ENCODE results near the gene ZNF888.
"Not testable (repeated sequence)": the region's sequence is repeated elsewhere in the genome, so short reads cannot be mapped to it uniquely, and the experiment has no call there.

The ZNF888 gene

DNA sequence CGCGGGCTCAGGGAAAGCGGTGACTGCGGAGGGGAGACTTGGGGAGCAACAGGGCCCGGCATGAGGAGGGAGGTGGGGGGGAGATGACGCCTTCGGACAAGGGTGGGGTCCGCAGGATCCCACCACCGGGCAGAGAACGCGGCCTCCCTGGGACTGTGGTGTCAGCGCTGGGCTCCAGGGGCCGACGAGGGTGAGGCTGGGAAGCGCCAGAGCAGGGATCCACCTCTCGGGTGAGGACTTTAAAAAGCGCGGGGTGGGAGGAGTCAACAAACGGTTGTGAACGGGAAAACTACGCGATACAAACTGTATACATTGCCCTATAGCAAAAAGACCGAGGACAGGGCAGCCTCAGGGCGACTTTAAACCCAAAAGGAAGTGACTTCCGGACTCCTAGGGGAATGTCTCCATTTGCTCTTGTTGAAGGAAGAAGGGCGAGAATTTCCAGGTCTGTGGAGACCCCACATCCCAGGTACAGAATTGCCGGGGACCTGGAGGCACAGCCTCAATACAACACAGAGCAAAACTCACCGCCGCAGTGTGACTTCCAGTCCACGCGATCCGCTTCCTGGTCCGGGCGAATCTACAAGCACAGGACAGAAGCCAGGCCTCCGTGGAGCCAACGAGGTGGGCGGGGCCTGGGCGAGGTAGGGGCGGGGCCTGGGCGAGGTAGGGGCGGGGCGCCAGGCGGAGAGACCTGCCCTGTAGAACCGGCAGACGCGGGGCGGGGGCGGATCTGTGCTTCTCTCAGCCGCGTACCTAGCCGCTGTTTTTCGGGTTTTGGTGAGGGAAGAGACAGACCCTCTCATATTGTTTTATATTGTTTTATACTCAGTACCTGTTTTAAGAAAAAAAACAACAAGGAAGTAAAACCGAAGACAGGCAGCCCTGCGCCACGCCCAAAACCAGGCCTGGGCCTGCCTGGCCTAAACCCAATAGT, at the start of gene ZNF888:
TSS of gene ZNF888 (minus strand) at position 588 of the 937 bp plus-strand sequence. CDS start 5,555 bp downstream, outside the sequence.
- H3K27me3 Mint-ChIP-seq = peaks cover 3% of the 10 kb centered on the region
- peak within 1 kb of the TSS; percentile 53 for H3K27ac Mint-ChIP-seq
- H3K36me3 Mint-ChIP-seq = peaks cover 12% of the 10 kb centered on the region
- no peaks in the 10 kb centered on the region for H3K9me3 Mint-ChIP-seq
- peaks cover 17% of the 10 kb centered on the region for H3K4me1 Mint-ChIP-seq
- peak within 1 kb of the TSS; percentile 87 for H3K4me3 Mint-ChIP-seq

DNA sequence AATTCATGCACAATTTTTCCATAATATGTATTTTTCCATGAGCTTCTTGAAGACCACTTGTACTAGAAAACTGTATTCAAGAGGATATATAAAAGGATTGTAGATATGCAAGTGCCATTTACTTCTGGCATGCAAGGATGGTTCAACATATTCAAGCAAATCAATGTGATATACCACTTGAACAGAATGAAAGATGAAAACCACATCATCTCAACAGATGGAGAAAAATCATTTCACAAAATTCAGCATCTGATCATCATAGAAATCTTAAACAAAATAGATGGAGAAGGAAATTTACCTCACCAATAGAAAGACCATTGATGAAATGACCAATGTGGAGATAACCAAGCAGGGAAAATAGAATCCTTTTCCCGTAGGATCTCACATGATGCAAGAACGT, 44.5 kb upstream of the ZNF888 start:
- H3K36me3 Mint-ChIP-seq = peaks cover 30% of the 10 kb centered on the region
- peaks cover 42% of the 10 kb centered on the region for H3K9me3 Mint-ChIP-seq
- H3K4me1 Mint-ChIP-seq = peaks cover 12% of the 10 kb centered on the region
- no peak overlapping the region for H3K4me3 Mint-ChIP-seq
- H3K27me3 Mint-ChIP-seq = peaks cover 4% of the 10 kb centered on the region
- H3K27ac Mint-ChIP-seq = no peak overlapping the region

DNA sequence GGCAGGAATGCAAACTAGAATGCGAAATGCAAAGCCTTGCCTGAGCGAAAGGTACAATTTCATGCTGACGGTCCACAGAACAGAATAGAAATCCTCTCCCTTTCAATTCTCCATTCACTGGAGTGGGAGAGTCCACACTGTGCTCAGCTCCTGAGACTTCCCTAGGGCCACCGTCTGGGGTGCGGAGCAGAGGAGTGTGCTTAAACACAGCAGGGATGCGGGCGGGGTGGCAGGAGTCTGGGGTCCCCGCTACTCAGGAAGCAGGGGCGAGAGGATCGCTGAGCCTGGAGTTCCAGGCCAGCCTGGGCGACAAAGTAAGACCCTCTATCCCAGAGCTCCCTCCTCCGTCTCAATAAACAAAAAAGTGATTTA, 40.0 kb upstream of the ZNF888 start:
- H3K27me3 Mint-ChIP-seq = no peaks in the 10 kb centered on the region
- peaks cover 30% of the 10 kb centered on the region for H3K36me3 Mint-ChIP-seq
- H3K4me1 Mint-ChIP-seq = peaks cover 27% of the 10 kb centered on the region
- H3K27ac Mint-ChIP-seq = peak overlapping the region; percentile 87
- peak overlapping the region; percentile 95 for H3K4me3 Mint-ChIP-seq
- peaks cover 20% of the 10 kb centered on the region for H3K9me3 Mint-ChIP-seq

DNA sequence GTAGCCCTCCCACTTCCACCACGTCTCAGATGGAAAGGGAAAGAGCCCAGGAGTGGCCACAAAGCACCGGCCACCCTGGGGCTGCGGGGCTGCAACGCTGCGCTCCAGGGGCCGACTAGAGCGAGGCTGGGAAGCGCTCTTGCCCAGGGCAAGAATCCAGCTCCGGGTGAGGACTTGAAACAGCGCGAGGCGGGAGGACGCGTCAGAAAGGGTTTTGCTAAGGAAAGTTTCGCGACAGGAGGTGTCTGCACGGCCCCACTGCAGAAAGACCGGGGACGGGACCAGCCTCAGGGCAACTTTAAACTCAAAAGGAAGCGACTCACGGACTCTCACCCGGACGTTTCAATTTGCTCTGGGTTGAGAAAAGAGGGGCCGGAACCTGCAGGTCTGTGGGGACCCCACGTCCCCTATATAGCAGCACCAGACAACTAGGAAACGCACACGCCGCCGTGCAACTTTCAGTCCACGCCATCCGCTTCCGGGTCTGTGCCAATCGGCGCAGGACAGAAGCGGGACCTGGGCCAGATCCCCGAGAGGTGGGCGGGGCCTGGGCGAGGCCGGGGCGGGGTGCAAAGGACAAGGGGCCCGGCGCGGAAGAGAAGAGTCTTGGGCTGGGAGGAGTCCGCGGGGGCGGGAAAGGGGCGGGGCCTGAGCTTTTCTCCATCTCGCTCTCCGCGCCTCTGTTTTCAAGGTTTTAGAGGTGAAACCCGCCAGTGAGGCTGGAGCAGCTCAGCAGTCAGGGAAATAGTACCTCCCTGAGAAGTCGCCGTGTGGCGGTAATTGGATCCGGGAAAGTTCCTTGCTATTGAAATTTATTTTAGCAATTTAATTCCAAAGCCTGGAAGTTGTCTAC, 39.4 kb upstream of the ZNF888 start, which contains the start of gene ZNF816:
TSS of gene ZNF816 (minus strand) at position 488 of the 853 bp plus-strand sequence. CDS start 6,792 bp downstream, outside the sequence.
- peaks cover 27% of the 10 kb centered on the region for H3K4me1 Mint-ChIP-seq
- peaks cover 32% of the 10 kb centered on the region for H3K36me3 Mint-ChIP-seq
- no peaks in the 10 kb centered on the region for H3K27me3 Mint-ChIP-seq
- peak within 1 kb of the TSS; percentile 87 for H3K27ac Mint-ChIP-seq
- peak within 1 kb of the TSS; percentile 95 for H3K4me3 Mint-ChIP-seq
- peaks cover 18% of the 10 kb centered on the region for H3K9me3 Mint-ChIP-seq

DNA sequence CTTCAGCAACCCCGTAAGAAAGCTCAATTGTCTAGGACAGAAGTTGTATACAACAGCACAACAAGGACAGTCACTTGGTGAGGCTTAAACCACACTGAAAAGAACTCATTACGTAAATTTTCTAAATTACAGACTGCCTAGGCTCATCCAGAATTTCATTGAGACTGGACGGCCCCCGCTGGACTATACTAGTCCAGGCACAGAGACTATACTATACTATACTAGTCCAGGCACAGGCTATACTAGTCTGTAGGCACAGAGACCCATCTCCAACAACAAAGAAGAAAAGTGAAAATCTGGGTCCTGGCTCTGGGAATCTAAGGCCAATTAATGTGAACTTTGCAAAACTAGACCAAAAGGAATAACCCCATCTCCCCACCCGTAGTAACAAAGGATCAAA, 38.8 kb upstream of the ZNF888 start:
- Mint-ChIP-seq H3K4me1 (peaks cover 27% of the 10 kb centered on the region), H3K27ac (peak overlapping the region; percentile 68), H3K27me3 (no peaks in the 10 kb centered on the region), H3K36me3 (peaks cover 34% of the 10 kb centered on the region), H3K4me3 (peak overlapping the region; percentile 95), H3K9me3 (peaks cover 11% of the 10 kb centered on the region)

DNA sequence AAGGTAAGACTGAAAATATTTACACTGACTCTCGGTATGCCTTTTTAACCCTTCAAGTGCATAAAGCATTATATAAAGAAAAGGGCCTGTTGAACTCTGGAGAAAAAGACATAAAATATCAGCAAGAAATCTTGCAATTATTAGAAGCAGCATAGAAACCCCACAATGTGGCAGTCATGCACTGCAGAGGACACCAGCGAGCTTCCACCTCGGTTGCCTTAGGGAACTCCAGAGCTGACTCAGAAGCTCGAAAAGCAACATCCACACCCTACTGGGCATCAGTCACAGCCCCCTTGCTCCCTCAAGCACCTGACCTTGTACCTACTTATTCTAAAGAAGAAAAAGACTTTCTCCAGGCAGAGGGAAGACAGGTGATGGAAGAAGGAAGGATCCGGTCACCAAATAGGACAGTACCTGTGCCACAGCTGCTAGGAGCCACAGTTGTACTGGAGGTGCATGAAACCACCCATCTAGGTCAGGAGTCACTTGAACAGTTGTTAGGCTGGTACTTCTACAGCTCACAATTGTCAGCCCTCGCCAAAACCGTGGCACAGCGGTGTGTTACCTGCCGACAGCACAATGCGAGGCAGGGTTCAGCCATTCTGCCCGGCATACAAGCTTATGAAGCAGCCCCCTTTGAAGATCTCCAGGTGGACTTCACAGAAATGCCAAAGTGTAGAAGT, 36.5 kb upstream of the ZNF888 start:
- Mint-ChIP-seq H3K9me3 (peaks cover 19% of the 10 kb centered on the region), H3K27me3 (no peaks in the 10 kb centered on the region), H3K27ac (no peak overlapping the region), H3K4me1 (peaks cover 27% of the 10 kb centered on the region), H3K36me3 (peaks cover 51% of the 10 kb centered on the region), H3K4me3 (no peak overlapping the region)

DNA sequence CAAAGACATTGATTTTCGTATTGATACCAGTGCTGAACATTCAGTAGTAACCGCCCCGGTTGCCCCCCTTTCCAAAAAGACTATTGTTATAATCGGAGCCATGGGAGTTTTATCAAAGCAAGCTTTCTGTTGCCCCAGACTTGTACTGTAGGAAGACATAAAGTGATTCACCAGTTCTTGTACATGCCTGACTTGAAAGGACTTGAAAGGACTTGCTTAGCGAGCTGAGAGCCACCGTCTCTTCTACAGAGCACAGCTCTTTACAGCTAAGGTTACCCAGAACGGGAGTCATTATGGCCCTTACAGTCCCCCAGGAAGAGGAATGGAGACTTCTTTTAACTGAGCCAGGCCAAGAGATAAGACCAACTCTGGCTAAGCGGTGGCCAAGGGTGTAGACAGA, 34.4 kb upstream of the ZNF888 start:
- Mint-ChIP-seq H3K4me1 (peaks cover 15% of the 10 kb centered on the region), H3K4me3 (no peak overlapping the region), H3K36me3 (peaks cover 64% of the 10 kb centered on the region)

DNA sequence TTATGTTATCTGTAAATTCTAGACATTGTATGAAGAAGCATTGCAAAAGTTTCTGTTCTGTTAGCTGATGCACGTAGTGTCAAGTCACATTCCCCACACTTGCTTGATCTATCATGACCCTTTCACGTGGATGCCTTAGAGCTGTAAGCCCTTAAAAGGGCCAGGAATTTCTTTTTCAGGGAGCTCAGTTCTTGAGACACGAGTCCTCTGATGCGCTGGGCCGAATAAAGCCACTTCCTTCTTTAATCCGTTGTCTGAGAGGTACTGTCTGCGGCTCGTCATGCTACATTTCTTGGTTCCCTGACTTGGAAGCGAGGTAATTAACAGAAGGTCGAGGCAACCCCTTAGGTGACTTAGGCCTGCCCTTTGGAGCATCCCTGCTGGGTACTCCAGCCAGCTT, 33.7 kb upstream of the ZNF888 start:
- H3K27ac Mint-ChIP-seq = no peak overlapping the region
- H3K9me3 Mint-ChIP-seq = peaks cover 14% of the 10 kb centered on the region
- H3K27me3 Mint-ChIP-seq = no peaks in the 10 kb centered on the region
- H3K4me3 Mint-ChIP-seq = no peak overlapping the region
- H3K36me3 Mint-ChIP-seq = peaks cover 70% of the 10 kb centered on the region
- peaks cover 10% of the 10 kb centered on the region for H3K4me1 Mint-ChIP-seq

More for the DNA sequence above, 34.4 kb upstream of the ZNF888 start:
- Mint-ChIP-seq H3K27ac (no peak overlapping the region), H3K9me3 (peaks cover 14% of the 10 kb centered on the region), H3K27me3 (no peaks in the 10 kb centered on the region)

DNA sequence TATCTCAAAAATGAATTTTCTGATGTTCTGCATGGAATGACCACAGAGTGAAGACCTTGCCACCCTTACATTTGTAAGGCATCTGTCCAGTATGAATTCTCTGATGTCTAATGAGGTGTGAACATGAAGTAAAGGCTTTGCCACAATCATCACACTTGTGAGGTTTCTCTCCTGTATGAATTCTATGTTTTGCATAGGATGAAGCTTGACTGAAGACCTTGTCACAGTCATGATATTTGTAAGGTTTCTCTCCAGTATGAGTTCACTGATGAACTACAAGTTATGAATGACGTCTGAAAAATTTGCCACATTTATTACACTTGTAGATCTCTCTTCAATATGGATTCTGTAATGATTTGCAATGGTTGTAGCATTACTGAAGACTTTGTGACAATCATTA, 26.2 kb upstream of the ZNF888 start:
- H3K27me3 Mint-ChIP-seq = no peaks in the 10 kb centered on the region
- H3K27ac Mint-ChIP-seq = no peak overlapping the region
- H3K4me1 Mint-ChIP-seq = no peaks in the 10 kb centered on the region
- peaks cover 18% of the 10 kb centered on the region for H3K9me3 Mint-ChIP-seq
- peaks cover 55% of the 10 kb centered on the region for H3K36me3 Mint-ChIP-seq
- H3K4me3 Mint-ChIP-seq = no peak overlapping the region

DNA sequence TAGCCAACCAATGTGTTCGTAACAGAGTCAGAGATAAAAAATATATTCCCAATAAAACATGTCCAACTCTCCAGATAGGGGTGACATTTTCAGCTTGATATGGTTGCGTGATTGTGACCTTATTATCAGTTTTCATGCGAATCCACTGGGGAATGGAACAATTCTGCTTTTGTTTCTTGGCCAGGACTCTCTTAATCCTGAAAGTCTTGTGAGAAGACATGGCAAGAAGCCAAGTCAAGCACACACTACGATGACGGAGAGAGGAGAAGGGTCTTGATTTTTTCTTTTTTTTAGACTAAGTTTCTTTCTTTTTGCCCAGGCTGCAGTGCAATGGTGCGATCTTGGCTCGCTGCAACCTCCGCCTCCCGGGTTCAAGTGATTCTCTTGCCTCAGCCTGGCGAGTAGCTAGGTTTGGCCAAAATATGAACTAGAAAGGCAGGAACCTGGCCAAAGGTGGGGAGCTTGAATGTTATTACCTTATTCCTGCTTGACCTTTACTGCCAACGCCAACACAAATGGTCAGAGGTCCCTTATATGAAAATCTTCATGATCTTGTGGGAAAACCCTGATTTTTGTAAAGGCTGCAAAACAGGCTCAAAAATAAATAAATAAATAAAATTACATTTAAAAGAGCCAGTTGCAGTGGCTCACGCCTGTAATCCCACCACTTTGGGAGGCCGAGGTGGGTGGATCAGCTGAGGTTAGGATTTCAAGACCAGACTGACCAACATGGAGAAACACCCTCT, 25.0 kb upstream of the ZNF888 start:
- Mint-ChIP-seq H3K9me3 (peaks cover 19% of the 10 kb centered on the region), H3K36me3 (peaks cover 48% of the 10 kb centered on the region), H3K27ac (no peak overlapping the region), H3K4me3 (no peak overlapping the region), H3K27me3 (no peaks in the 10 kb centered on the region), H3K4me1 (no peaks in the 10 kb centered on the region)

DNA sequence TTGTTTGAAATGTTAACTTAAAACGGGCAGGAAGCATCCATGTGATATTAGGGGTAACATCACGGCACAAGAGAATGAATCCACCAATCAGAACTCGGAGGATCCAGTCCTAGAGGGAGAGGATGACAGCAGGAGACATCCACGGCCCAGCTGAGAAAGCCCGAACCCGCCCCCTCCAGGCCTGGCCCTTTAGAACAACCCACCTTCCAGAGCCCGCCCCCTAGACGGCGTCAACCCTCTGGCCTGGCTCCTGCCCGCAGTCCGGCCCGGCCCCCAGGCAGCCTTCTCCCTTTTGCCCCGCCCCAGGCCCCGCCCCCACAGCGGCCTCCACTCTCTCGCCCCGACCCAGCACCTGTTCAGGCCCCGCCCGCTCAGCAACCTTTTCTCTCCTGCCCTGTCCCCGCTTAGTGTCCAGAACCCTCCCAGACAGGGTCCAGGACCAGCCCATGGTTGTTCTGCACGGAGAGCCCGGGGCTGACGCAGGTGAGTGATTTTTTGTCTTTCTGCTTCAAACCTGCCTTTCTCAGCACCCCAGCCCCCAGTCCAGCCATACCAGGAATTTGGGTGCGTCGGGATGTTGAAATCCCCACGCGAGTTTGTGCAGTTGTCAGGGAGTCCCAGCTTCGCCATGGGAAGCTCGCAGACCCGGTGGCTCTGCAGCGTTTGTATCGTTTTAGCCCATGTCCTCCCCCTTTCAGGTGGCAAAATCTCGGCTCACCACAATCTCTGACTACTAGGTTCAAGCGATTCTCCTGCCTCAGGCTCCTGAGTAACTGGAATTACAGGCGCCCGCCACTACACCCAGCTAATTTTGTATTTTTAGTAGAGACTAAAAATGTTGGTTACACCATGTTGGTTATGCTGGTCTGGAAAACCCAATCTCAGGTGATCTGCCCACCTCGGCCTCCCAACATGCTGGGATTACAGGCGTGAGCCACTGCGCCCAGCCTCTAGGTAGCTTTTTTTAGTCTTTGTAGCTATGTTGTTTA, 23.4 kb upstream of the ZNF888 start:
- H3K4me1 Mint-ChIP-seq = peaks cover 7% of the 10 kb centered on the region
- H3K4me3 Mint-ChIP-seq = no peak overlapping the region
- peaks cover 39% of the 10 kb centered on the region for H3K36me3 Mint-ChIP-seq
- H3K27ac Mint-ChIP-seq = no peak overlapping the region
- peaks cover 23% of the 10 kb centered on the region for H3K9me3 Mint-ChIP-seq
- peaks cover 3% of the 10 kb centered on the region for H3K27me3 Mint-ChIP-seq

DNA sequence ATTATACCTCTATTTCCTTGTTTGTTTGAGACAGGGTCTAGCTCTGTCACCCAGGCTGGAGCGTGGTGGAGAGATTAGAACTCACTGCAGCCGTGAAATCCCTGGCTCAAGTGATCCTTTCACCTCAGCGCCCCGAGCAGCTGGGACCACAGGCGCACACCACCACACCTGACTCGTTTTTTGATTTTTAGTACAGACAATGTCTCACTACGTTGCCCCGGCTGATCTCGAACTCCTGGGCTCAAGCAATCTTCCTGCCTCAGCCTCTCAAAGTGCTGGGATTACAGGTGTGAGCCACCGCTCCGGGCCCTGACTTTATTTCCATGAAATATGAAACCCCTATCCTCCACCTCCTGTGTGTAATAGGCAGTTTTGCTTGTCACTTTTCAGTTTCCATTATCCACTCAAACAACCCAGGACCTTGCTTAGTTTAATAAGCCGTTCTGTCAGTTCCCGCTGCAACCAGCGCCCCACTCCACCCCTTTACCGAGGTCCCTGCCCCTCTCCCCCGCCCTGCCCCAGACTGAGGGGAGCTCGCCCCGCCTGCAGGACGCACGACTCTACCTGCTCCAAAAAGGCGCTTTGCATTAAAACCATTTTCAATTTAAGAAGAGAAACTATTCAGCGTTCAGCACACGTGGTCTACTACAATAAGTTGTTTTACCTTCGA, 22.6 kb upstream of the ZNF888 start:
- H3K36me3 Mint-ChIP-seq = peaks cover 35% of the 10 kb centered on the region
- H3K4me1 Mint-ChIP-seq = peaks cover 14% of the 10 kb centered on the region
- no peak overlapping the region for H3K4me3 Mint-ChIP-seq
- H3K27ac Mint-ChIP-seq = no peak overlapping the region
- peaks cover 8% of the 10 kb centered on the region for H3K27me3 Mint-ChIP-seq
- peaks cover 29% of the 10 kb centered on the region for H3K9me3 Mint-ChIP-seq

DNA sequence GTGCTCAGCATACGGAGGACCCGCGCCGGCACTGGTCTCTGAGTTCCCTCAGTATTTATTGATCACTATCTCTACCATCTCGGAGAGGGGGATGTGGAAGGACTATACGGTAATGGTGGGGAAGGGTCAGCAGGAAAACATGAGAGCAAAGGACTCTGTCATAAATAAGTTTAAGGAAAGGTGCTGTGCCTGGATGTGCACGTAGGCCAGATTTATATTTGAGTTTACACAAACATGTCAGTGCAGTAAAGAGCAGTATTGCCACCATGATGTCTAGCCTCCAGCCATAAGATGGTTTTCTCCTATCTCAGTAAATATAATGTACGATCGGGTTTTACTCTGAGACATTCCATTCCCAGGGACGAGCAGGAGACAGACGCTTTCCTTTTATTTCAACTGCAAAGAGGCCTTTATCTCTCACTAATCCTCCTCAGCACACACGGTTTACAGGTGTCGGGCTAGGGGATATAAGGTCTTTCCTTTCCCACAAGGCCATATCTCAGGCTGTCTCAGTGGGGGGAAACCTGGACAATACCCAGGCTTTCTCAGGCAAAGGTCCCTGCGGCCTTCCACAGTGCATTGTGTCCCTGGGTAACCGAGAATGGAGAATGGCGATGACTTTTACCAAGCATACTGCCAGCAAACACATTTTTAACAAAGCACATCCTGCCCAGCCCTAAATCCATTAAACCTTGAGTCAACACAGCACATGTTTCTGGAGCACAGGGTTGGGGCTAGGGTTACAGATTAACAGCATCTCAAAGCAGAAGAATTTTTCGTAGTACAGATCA, 21.7 kb upstream of the ZNF888 start:
- peaks cover 20% of the 10 kb centered on the region for H3K9me3 Mint-ChIP-seq
- not testable (repeated sequence) for H3K4me3 Mint-ChIP-seq, H3K27me3 Mint-ChIP-seq, H3K27ac Mint-ChIP-seq
- H3K4me1 Mint-ChIP-seq = peaks cover 14% of the 10 kb centered on the region
- H3K36me3 Mint-ChIP-seq = peaks cover 28% of the 10 kb centered on the region
